T-helper 2 cell treated with Interferon-gamma antibody and Interleukin-4, amounts not matched to agents 100 ng/mL and 5 ng/mL, for 36 hours (primary cell): ENCODE measurements around the gene AUTS2. TPM values are rescaled to one million over a fixed set of nuclear protein-coding genes. Genes with fewer than 3 reads are reported as not detected.

Source experiments
- intact Hi-C: fragments of 100-400 bp; cut with micrococcal nuclease; formaldehyde crosslinking; loops from one replicate; pipeline ENCODE4 v1.15.1; 2023
- total RNA-seq: library from RNA; stranded (reverse); gene quantifications from 2 replicates; pipeline ENCODE4 v1.2.3, GENCODE V29; 2022

AUTS2 gene
- total RNA-seq, 1 donor from 2014 or later: 3.3 TPM

- intact Hi-C loops: no loop called here
These were observed 116.8 kb downstream of the AUTS2 start for GRCh38 chr7:69714886-69715576.

- intact Hi-C loops: no loop called here
These were observed 118.9 kb downstream of the AUTS2 start for GRCh38 chr7:69717221-69717620.

- intact Hi-C loops: no loop called here
These were observed 121.4 kb downstream of the AUTS2 start for GRCh38 chr7:69719717-69720116.

- intact Hi-C loops: no loop called here
These were observed 124.6 kb downstream of the AUTS2 start for GRCh38 chr7:69722843-69723242.

GRCh38 chr7:69723663-69724062, 125.4 kb downstream of the AUTS2 start:
- intact Hi-C loops: no loop called here

GRCh38 chr7:69728304-69728703, 130.0 kb downstream of the AUTS2 start:
- intact Hi-C loops: no loop called here

DNA sequence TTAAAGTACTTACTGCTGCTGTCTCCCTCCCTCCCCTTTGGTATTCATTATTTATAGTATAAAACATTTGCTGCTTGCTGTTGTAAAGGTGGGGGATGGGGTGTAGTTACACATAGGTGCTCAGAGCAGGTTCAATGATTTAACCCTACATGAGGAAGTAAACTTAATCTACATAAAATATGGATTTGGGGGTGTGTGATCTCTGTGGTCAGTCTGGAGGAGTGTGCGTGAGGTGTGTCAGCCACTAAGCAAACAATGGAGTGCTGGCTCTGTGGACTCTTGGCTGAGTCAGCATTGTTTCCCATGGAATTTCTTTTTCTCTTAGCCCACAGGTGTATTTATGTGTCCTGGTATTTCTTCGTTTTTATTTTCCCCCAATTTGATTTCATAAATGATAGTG, 133.9 kb downstream of the AUTS2 start:
- intact Hi-C loops: no loop called here

- intact Hi-C loops: no loop called here
These were observed 137.3 kb downstream of the AUTS2 start for GRCh38 chr7:69735582-69735981.

DNA sequence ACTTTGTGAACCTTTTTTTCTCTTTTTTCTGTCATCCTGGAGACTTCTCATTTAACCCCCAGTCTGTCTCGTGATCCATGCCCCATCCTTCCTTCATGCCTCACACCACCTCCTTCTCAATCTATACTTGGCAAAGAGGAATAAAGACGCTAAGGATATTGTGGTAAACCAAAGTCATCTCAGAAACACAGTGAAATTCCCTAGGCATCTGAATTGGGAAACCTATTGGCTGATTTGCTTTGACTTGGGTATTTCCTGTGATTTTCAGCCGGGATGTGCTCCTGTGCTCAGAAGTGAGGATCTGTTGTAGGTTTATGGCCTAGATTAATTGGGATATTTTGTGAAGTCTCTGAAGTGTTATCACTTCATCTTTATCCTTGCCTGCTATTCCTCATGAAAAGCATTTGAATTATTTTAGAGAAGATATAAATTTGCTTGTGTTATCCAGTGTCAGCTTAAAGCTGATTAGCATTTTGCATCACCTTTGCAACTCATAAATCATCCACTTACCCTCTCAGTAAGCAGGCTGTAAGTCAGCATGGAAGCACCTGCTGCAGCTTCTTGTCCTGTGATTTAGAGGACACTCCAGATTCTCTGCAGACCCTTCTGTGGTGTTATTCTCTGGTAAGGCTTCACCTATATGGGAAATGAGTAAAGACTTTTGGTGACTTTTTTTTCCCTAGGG, 138.0 kb downstream of the AUTS2 start:
- intact Hi-C loops: no loop called here

- intact Hi-C loops: no loop called here
These were observed 140.2 kb downstream of the AUTS2 start for GRCh38 chr7:69738396-69738951.

DNA sequence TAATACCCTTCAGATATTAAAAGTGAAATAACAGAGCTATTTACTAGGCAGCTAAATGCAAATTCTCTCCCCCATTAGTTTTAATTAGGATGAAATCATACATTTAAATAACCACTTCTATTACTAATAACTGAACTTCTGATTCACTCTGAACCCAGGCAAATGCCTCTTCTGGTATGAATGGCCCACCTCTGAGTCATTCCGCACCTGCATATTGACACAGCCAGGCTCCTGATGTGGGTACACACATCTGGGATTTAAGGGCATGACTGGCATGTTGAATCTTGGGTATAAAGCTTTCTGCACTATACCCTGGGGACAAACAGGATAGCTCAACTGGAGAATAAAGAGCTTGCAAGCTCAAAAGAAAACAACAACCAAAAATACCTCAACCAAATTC, 140.9 kb downstream of the AUTS2 start:
- intact Hi-C loops: no loop called here

DNA sequence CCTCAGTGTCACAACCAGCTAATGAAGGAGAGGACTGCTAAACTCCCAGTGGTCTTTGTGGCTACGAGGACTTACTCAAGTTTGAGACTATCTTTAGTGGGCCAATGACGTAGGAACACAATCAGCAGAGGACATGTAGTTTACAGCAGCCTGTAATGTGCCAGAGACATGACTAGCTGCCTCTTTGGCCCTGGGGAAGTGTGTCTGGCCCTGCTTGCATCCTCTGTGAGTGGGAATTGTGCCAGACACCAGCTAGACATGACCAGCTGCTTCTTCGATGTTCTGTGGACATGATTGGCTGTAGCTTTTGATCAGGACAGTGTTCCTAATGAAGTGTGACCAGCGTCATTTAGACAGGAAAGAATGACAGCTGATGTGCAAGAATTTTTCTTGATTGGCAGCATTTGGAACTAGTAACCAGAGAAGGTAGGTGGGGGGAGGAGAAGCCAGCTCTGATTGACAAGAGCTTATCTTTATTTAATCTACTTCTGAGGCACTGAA, 141.7 kb downstream of the AUTS2 start:
- intact Hi-C loops: no loop called here

- intact Hi-C loops: no loop called here
These were observed 144.0 kb downstream of the AUTS2 start for GRCh38 chr7:69742237-69742636.

DNA sequence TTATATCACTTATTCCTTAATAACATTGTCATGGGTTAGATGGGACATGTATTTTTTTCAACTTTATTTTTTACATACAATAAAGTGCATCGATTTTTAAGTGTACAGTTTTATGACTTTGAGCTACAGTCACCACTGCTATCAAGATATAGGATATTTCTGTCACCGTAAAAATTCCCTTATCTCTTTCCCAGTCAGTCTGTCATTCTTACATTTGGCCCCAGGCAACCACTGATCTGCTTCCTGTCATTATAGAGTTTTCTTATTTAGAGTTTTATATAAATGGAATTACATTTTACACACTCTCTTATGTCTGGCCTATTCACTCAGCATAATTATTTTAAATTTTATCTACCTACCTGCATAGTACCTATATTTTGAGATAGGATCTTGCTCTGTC, 145.2 kb downstream of the AUTS2 start:
- intact Hi-C loops: no loop called here

- intact Hi-C loops: no loop called here
These were observed 145.8 kb downstream of the AUTS2 start for GRCh38 chr7:69744026-69744425.

- intact Hi-C loops: no loop called here
These were observed 148.1 kb downstream of the AUTS2 start for GRCh38 chr7:69746383-69746782.

DNA sequence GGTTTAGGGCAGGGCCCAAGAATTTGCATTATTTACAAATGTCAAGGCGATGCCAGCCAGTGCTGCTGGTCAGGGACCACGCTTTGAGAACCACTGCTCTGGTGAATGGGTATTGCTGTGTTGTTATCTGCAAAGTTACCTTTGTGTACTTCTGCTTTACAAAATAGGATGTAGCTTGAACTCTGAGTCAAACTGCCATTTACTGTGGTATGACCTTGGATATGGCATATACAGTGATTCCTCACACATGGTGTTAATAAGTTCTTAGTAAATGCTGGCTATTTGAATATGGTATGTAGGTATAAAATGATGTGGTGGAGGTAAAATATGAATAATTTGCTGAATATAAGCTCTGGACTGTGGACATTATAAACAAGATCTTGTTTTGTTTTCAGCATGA, 148.9 kb downstream of the AUTS2 start:
- intact Hi-C loops: no loop called here

DNA sequence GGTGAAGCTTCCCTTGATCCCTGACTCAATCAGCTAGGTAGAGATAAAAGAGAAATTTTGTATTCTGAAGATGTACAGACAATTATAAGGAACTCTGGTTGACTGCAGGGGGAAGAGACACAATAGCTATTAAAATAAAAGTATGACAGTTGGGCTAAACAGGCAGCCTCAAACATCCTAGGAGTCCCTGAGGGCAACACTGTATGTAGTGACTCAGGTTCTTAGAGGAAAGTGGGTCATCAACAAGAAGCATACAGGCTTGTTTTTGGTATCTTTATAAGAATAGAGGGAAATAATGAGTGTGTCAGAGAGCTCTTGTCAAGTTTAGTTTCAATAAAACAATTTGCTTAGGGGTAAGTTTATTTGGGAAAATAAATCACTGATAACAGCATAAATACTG, 150.3 kb downstream of the AUTS2 start:
- intact Hi-C loops: no loop called here

- intact Hi-C loops: no loop called here
These were observed 151.2 kb downstream of the AUTS2 start for GRCh38 chr7:69749372-69749979.

DNA sequence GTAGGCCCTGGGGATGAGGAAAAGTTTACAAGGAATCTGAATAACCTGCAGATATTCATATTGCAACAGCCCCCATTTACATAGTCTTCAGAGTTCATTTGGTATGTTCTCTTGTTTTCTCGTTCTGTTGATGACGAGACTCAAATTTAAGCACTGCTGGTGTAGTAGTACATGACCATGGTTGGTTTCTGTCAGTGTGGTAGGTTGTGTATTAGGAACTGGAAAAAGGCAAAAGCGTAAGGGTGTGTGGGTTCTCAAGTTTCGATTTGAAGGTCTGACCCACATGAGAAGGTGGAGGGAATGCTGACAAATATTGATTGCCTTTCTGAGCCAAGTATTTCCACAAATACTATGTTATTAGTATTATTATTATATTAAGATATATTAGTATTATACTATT, 151.7 kb downstream of the AUTS2 start:
- intact Hi-C loops: no loop called here

GRCh38 chr7:69751026-69751425, 152.8 kb downstream of the AUTS2 start:
- intact Hi-C loops: no loop called here

GRCh38 chr7:69753981-69754380, 155.7 kb downstream of the AUTS2 start:
- intact Hi-C loops: no loop called here
